Hepatocyte (in vitro differentiated cells): Measurements from ENCODE around the gene DUSP10.

Experiments used
- EZH2 ChIP-seq: fragments of 200-600 bp; sonication (generic); IDR thresholded peaks from 2 replicates; pipeline ENCODE4 v1.6.1; 2016; ENCODE audit warnings: antibody characterized with exemption, mild to moderate bottlenecking, borderline replicate concordance
- EZH2phosphoT487 ChIP-seq: fragments of 200-600 bp; sonication (generic); IDR thresholded peaks from one replicate; pipeline ENCODE4 v1.6.1; 2018; ENCODE audit warnings: antibody characterized with exemption, mild to moderate bottlenecking, low read depth, moderate library complexity; ENCODE audit not compliant: unreplicated experiment, severe bottlenecking
- TF ChIP-seq, protein P1 (sequence below): fragments of 200-600 bp; sonication (generic); IDR thresholded peaks from 2 replicates; pipeline ENCODE4 v1.5.1; 2016; ENCODE audit warnings: antibody characterized with exemption, mild to moderate bottlenecking; ENCODE audit not compliant: poor library complexity

DNA sequence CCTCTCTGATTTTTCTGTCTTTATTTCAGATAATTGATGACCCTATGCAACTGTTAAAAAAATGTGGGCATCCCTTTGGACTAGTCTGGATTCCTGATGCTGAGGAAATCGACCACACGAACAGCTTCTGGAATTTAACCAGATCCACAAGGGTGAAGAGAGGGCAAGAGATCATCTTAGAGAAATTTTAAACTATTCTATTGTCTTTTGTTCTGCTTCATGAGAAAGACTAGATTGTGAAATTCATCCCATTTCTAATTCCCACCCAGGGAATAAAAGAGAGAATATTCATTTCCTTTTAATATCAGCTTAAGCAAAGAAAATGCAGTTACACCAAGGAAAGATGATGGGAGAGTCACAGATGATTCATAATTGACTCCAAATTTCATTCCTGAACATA is 71.8 kb downstream of the DUSP10 start:
- TF ChIP-seq, protein P1, sequence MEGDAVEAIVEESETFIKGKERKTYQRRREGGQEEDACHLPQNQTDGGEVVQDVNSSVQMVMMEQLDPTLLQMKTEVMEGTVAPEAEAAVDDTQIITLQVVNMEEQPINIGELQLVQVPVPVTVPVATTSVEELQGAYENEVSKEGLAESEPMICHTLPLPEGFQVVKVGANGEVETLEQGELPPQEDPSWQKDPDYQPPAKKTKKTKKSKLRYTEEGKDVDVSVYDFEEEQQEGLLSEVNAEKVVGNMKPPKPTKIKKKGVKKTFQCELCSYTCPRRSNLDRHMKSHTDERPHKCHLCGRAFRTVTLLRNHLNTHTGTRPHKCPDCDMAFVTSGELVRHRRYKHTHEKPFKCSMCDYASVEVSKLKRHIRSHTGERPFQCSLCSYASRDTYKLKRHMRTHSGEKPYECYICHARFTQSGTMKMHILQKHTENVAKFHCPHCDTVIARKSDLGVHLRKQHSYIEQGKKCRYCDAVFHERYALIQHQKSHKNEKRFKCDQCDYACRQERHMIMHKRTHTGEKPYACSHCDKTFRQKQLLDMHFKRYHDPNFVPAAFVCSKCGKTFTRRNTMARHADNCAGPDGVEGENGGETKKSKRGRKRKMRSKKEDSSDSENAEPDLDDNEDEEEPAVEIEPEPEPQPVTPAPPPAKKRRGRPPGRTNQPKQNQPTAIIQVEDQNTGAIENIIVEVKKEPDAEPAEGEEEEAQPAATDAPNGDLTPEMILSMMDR: no peak
- TF ChIP-seq EZH2phosphoT487 (no peak), EZH2 (no peak)
